ENCODE measurements around the gene TICRR.

DNA sequence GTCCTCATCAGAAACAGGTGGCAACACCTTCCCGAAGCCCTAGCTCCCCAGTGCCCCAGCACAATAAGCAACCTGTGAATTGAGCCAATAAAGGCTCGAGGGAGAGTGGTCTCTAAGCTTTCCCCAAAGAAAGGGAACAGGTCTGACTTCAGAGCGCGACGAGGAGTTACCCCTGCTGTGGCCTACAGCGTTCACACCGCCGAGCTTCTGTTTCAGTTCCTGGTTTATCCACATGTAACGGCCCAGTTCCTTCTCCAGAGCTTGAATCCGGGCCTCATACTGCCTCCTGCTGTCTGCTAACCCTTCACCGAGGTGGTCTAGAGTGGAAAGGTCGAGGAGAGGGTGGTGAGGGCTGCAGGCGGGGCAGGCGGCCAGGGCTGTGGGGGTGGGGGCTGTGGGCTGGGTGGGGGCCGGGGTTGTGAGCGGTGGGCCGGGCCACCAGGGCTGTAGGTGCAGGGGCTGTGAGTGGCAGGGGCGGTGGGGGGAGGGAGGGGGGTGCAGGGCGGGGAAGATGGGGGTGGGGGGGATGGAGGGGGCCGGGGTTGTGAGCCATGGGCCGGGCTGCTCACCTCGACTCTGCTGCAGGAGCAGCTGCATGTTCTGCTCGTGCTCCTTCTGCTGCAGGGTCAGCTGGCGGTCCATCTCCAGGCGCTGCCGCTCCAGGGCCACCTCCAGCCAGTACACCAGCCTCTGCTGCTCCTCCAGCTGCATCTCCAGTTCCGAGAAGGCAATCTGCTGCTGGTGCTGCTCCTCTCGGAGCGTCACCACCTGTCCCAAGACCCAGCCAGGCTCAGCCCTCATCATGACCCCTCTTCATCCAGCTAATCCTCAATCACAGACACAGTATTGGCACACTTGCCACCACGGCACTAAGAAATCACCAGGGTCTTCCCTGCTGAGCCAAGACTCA is 53.8 kb downstream of the TICRR start:
- TF ChIP-seq, protein P1, sequence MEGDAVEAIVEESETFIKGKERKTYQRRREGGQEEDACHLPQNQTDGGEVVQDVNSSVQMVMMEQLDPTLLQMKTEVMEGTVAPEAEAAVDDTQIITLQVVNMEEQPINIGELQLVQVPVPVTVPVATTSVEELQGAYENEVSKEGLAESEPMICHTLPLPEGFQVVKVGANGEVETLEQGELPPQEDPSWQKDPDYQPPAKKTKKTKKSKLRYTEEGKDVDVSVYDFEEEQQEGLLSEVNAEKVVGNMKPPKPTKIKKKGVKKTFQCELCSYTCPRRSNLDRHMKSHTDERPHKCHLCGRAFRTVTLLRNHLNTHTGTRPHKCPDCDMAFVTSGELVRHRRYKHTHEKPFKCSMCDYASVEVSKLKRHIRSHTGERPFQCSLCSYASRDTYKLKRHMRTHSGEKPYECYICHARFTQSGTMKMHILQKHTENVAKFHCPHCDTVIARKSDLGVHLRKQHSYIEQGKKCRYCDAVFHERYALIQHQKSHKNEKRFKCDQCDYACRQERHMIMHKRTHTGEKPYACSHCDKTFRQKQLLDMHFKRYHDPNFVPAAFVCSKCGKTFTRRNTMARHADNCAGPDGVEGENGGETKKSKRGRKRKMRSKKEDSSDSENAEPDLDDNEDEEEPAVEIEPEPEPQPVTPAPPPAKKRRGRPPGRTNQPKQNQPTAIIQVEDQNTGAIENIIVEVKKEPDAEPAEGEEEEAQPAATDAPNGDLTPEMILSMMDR (IDR thresholded peaks at IDR 0.05) = no peak
- TF ChIP-seq POLR2A (IDR thresholded peaks at IDR 0.05) = no peak

All from vagina (tissue), 2 donors.